ENCODE results near the gene MAP7.

Gene MAP7

DNA sequence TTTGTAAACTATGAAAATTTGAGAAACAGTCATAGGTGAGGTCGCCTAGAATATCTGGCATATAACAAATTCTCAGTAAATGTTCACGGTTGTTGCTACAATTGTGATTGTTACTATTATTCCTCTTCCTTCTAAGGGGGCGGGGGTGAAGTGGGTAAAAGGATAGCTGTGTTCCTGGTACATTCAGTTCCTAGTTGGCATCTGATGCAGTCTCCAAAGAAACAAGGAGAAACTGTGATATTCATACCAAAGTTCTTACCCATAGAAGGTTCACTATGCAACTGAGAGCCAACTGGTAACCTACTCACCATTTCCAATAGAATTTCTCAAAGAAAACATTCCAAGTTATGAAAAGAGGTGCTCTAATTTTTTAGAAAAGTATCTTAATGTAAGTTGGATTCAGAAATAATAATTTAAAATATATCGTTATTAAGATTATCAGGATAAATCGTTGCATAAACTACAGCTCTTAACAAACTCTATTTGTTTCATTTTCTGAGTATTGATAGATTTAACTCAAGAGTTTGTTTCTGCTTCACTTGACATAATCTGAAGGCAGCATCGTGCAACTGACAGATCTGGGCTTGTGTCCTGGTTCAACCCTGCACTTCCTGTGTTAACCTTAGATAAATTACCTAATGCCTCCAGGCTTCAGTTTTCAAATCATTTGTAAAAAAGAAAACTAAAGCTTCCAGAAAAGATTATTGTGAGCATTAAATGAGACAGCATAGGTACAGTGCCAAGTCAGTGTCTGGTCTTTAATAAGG lies 13.3 kb upstream of the MAP7 start:
- no peak for DNase-seq

GRCh38 chr6:136562211-136562610 lies 12.0 kb upstream of the MAP7 start:
- no peak for DNase-seq

- DNase-seq = no peak
Observed at GRCh38 chr6:136553166-136553787, 3.1 kb upstream of the MAP7 start.

GRCh38 chr6:136552054-136552453 lies 1.8 kb upstream of the MAP7 start:
- no peak for DNase-seq

GRCh38 chr6:136551103-136551502 lies 881 bp upstream of the MAP7 start:
- DNase-seq = no peak

DNA sequence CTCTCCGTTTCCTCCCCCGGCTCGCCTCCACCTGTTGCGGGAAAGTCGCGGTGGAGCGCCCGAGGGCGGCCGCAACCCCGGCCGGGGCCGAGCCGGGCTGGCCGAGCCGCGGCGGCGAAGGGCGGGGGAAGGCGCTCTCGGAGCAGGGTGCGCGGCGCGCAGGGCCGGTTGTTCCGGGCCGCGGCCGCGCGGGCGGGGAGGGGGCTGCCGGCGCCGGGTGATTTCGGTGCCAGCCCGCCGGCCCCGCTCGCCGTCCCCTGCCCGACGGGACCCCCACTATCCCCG lies 235 bp downstream of the MAP7 start:
- no peak for DNase-seq

DNA sequence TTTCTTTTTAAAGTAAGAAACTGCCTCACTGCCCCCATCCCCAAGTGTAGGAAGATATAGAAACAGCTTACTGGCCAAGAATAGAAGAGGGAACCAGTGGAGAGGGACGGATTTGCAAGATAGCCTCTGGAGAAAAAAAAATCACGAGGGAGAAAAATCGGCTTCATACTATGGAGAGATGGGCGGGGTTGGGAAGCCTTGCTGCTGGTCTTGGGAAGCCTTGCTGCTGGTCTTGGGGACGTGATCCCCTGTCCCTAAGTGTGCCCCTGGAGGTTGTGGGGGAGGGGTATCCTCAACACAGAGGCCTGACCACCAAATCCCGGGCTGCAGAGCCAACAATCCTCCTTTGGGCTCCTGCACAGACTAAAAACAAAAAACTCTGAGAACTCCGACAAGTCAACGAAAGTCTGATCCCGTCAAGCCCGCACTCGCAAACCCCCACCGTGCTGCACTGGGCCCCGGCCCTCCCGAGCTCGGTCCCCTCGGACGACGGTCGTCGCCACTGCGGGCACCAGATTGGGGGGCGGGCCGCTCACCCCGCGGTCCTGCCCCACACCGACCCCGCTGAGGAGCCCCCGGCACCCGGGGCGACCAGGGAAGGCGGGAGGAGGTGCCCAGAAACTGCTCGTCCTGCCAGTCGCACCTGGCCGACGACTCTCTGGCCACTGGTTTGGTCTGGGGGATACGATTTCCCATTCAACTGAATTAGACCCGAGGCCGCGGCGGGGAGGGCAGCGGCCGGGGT lies 750 bp downstream of the MAP7 start:
- DNase-seq = no peak

- DNase-seq = no peak
Observed at GRCh38 chr6:136548582-136549299, 1.5 kb downstream of the MAP7 start.

GRCh38 chr6:136547871-136548270 lies 2.4 kb downstream of the MAP7 start:
- DNase-seq = no peak

DNA sequence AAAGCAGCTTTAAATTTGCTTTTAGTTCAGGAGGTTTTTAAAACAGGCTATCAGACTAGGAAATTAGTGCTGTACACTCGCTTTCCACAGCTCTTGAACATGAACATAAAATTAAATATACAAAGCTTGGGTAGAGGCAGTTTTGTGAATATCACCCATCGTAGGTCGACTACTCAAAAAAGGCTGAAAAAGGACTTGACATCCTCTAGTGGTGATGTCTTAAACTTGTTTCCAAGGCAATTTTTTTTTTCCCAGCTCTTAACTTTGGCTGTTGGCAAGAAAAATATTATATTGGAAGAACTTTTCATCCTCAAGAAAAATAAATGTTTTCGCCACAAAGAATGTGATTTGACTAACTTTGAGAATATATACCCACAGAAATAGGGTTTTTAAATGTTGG lies 2.9 kb downstream of the MAP7 start:
- no peak for DNase-seq

DNA sequence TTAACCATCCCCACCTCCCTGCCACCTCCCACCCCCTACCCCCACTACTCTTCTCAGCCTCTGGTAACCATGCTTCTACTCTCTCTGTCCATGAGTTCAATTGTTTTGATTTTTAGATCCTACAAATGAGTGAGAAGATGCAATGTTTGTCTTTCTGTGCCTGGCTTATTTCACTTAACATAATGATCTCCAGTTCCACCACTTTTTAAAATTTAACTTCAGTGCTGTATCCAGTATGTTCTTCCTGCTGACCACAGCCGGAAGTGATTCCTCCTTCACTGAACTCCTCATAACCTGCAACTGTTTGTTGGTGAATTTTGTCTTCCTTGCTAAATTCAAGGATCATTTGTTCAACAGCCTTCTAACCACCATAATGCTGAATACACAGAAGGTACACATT lies 3.9 kb downstream of the MAP7 start:
- no peak for DNase-seq

DNA sequence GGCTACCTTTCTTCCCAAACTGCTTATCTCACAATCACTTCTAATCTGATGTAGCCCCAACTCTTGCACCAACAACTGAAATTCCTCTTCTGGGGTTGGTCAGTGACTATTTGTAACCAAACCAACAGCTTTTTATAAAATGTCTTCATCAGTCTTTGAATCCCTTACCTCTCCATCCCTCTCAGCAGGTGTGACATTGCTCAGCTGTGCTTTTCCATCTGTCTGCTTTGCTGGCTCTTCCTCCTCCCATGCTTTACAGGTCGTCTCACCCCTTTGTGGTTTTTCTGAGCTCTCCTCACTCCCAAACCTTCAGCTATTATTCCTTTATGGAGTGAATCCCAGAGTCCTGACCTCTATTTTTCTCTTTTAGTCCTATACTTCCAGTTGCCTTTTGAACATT lies 5.9 kb downstream of the MAP7 start:
- DNase-seq = no peak

DNA sequence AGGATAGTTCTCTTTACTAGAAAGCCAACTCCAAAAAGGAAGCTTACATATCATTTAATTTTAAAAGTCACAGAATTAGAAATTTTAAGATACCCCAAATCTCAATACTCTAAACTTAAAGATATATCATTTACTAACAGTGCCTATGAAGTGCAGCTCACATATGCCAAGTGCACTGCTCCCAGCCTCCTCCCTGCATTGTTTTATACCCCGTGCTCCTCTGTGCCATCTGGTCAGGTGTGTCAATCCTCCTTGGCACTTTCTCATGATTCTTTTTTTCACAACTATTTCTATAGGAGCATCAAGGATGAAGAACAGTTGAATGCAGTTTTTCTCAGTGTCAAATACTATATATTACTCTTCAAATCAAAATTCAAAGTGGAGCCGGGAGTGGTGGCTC lies 8.8 kb downstream of the MAP7 start:
- DNase-seq = no peak

DNA sequence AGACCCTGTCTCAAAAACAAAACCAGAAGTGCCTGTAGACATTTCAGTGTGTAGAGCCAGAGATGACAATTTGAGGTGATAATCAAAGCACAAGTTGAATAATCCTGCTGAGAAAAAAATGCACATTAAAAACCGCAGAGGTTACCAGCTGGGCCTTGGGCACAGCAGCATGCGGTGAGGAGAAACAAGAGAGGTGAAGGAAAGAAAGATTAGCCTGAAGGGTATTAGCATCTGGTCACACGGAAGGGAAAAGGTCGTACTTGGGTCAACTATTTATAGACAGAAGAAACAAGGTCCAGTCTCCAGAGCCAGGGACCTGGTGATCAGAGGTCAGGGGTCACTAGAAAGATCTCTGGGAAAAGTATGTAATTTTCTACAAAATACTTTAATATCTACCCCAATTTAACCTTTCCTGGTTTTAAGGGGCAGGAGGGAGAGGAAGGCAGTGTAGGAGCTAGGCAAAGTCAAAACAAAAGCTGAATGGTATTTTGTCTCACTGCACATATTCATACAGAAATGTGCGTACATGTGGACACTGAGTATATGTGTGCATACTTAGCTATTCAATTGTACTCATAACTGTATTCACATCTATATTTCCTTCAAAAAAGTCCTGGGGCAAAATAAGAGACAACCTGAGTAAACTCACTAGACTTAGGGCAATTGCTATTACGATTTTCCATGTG lies 10.1 kb downstream of the MAP7 start:
- no peak for DNase-seq

- DNase-seq = no peak
Observed at GRCh38 chr6:136538836-136539235, 11.4 kb downstream of the MAP7 start.

DNA sequence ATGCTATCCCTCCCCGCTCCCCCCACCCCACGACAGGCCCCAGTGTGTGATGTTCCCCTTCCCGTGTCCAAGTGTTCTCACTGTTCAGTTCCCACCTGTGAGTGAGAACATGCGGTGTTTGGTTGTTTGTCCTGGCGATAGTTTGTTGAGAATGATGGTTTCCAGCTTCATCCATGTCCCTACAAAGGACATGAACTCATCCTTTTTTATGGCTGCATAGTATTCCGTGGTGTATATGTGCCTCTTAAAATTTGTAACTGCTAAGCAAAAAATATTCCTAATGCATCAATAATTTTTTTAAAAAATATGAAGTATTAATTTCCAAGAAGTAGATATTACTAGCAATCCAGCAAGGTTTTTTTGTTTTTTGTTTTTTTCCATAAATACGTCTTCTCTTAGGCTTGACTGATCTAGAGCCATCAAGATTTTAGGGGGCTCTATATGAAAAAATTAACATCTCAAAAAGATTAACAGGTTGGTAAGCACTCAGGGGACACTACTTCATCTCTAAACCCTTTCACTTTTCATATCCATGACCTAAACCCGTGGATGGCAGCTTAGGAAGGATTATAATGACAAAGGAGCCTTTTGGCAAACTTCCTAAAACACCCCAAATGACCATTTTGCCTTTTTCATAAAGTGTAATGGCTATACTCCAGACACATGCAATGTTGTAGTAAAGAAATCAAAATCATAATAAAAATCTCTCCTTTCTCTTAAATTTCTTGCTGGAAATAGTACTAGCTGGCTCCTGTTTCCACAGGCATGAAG lies 14.2 kb downstream of the MAP7 start:
- no peak for DNase-seq

- DNase-seq = no peak
Observed at GRCh38 chr6:136535017-136535765, 15.0 kb downstream of the MAP7 start.

GRCh38 chr6:136534268-136534667 lies 16.0 kb downstream of the MAP7 start:
- DNase-seq = no peak

- no peak for DNase-seq
Observed at GRCh38 chr6:136533487-136533886, 16.7 kb downstream of the MAP7 start.

DNA sequence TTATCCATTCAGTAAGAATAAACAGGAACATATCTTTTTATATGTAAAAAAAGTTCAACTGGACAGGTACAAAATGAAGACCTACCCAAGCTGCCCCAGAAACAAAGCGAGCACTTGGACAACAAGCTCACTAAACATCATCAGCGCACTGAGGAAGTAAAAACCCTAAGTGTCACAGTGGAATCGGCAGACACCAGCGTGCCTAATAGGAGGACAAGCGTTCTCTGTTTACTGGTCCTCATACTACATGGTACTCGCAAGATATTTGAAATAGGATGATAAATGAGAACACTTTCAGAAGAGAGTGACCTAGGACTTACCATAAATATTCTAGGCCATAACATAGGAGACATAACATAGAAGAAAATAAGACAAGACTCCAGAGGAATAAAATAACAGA lies 18.2 kb downstream of the MAP7 start:
- no peak for DNase-seq

- no peak for DNase-seq
Observed at GRCh38 chr6:136529710-136530109, 20.5 kb downstream of the MAP7 start.

GRCh38 chr6:136528477-136528876 lies 21.7 kb downstream of the MAP7 start:
- no peak for DNase-seq

All from activated naive CD4-positive, alpha-beta T cell treated with anti-CD3 and anti-CD28 coated beads, Interleukin-2, amount 50 U/mL, for 16 hours (primary cell).